Lung microvascular endothelial cell (primary cell): ENCODE measurements around the gene GPC6. TPM values are rescaled to one million over a fixed set of nuclear protein-coding genes. Genes with fewer than 3 reads are reported as not detected.
"Not testable (repeated sequence)": the region's sequence is repeated elsewhere in the genome, so short reads cannot be mapped to it uniquely, and the experiment has no call there.

Experiments
- DNase-seq, 2 donors: peaks; one replicate each; pipeline versions ENCODE4 v3.0.0 to v3.0.0-alpha.2; 2010; ENCODE audit warnings: low read depth in 2 of 2
- total RNA-seq: library from RNA; depleted of rRNA; stranded (reverse); fragments of >200 nt; gene quantifications from 2 replicates; pipeline ENCODE4 v1.2.1, GENCODE V29; 2014

Gene GPC6
- total RNA-seq, 1 donor from 2014 or later = under 0.01 TPM

GRCh38 chr13:93318534-93319254, 92.1 kb downstream of the GPC6 start:
- DNase-seq = no peak

DNA sequence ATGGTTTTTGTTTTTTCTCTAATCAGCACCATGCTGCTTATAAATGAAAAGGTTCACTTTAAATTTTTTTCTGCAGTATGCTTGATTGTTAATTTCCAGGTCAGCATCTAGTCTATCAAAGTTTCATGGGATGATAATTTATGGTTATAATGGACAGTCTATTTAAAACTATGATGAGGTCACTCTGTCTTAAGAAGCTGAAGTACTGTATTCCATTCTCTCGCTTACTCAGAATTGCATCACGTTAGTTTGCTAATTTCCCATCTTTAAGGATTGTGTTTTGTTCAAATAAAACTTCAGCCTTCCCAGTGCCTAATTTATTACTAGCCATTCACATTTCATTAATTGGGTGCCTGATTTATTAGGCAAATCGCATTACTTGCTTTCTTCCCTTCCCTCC, 94.3 kb downstream of the GPC6 start:
- DNase-seq = no peak

DNA sequence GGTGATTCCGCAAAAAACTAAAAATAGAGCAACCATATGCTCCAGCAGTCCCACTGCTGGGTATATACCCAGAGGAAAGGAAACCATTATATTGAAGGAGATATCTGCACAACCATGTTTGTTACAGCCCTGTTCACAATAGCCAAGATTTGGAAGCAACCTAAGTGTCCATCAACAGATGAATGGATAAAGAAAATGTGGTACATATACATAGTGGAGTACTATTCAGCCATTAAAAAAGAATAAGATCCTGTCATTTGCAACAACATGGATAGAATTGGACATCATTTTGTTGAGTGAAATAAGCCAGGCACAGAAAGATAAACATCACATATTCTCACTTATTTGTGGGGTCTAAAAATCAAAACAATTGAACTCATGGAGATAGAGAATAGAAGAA, 97.3 kb downstream of the GPC6 start:
- DNase-seq = not testable (repeated sequence)

DNA sequence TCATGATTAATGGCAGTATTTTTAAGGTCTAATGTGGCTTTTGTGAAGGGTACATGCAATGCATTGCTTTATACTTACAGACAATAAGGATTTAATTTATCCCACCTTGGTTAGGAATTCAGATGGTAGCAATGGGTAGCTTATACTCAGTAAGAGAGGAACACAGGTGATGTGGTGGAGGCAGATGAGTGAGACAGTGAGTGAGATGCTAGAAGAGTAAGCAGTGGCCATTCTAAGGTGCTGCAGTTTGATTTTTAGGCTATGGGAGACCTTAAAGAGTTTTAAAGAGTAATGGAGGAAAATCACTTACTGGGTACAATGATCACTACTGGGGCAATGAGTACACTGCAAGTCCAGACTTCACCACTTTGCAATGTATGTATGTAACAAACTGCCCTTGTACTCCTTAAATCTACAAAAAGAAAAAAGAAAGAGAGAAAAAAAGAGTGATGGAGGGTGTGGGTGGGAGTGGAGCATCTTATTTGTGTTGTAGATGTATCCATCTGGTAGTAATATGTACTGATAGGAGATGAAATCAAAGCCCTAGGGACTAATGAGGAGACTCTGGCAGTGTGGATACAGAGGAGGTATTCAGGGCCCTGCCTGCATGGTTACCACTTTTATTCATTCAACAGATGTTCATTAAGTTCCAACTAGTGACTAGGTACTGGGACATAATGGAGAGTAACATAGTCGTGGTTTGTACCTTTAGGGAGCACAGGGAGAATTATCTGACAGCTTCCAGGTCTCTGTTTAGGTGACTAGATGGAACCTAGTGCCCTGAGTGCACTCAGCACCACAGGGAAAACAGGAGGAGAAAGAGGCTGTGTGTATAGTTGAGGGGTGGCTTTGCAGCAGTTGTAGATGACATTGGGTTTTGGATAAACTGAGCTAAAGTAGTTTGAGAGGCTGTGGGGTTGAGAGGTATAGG, 99.0 kb downstream of the GPC6 start:
- DNase-seq = no peak

- no peak for DNase-seq
Measured at GRCh38 chr13:93326234-93326811, 99.7 kb downstream of the GPC6 start.

DNA sequence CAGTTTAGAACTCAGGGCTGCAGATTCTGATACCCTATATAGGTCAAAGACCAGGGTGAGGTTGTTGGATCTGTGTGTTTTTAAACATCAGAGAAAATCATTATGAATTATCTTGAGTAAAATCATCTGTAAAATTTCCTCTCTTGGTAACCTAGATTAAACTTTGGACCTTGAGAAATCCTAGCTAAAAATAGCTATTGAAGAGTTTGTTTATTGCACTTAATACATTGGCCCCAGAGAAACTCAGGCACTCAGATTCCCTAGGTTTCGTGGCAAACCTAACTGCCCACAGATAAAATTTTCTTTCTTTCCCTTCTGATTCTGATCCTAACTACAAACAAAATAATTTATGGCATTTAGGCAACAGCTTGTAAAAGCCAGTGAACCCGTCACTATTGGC, 102.3 kb downstream of the GPC6 start:
- no peak for DNase-seq

- DNase-seq = no peak
Measured at GRCh38 chr13:93336728-93337127, 110.1 kb downstream of the GPC6 start.

DNA sequence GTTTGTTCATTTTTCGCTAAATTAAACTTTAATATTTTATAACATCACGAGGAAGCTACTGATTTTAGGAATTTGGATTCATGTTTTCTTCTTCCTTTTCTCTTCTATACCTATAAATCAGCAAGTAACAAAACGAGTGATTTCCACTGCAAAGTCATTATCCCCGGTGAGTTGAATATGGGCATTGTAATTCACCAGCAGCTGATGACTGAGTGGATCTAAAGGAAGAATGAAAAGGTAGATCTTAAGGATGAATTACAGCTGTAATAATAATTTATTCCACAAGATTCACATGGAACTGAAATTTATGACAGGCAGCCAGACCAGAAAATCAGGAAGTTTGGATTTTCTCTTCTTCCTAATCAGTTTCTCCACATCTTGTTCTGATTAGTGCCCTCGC, 111.4 kb downstream of the GPC6 start:
- DNase-seq = no peak

- DNase-seq = no peak
Measured at GRCh38 chr13:93338906-93339305, 112.3 kb downstream of the GPC6 start.

GRCh38 chr13:93339550-93339949, 112.9 kb downstream of the GPC6 start:
- DNase-seq = no peak

DNA sequence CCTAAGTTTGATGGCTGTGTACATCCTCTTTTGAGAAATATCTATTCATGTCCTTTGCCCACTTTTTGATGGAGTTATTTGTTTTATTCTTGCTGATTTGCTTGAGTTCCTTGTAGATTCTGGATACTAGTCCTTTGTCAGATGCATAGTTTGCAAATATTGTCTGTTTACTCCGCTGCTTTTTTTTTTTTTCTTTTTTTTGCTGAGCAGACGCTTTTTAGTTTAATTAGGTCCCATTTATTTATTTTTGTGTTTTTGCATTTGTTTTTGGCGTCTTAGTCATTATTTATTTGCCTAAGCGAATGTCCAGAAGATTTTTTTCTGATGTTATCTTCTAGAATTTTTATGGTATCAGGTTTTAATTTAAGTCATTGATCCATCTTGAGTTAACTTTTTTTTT, 114.9 kb downstream of the GPC6 start:
- no peak for DNase-seq

- no peak for DNase-seq
Measured at GRCh38 chr13:93343097-93343496, 116.5 kb downstream of the GPC6 start.

DNA sequence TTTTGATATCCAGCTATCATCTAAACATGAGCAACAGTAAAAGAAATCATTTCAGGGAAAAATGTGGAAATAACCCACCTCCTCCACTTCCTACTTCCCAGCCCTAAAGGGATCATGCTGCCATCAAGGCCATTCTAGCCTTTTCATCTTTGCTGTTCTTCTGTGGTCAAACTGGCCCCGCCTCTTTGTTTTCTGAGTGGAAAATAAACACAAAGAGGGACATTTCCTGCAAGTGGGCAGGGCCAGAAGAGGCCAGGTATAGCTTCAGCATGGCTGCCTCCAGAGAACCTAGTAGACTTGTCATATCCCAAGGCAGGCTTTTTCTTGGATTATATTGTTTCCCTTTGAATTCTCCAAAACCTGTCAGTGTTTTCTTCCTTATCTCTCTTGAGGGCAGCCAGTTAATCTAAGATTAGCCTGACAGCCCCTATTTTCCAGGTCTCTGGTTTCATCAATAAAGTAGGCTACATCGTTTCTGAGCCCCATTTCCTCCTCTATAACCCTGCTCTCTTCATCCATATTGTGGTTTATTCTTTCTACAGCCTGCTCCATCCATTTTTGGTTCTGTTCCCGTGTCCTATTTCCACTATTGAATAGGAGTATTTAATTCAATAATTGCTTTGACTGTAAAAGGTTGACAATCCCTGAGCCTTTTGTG, 117.6 kb downstream of the GPC6 start:
- no peak for DNase-seq

GRCh38 chr13:93345024-93345423, 118.4 kb downstream of the GPC6 start:
- no peak for DNase-seq

GRCh38 chr13:93345770-93346169, 119.2 kb downstream of the GPC6 start:
- no peak for DNase-seq

DNA sequence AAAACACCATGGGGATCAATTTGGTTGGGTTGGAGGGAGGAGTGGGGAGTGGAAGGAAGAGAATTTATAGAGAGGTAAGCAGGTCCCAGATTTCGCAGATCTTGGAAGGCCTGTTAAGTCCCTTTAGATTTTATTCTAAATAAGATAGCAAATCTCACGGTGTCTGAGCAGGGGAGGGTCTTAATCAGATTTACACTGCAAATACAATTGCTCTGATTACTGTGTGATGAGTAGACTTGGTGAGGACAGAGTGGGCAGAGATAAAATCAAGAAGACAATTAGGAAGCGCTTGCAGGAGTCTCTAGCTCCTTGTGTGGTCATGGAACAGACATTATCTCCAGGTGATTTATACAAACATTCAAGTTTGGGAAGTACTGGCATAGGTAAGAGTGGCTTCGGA, 126.0 kb downstream of the GPC6 start:
- no peak for DNase-seq

GRCh38 chr13:93355094-93355493, 128.5 kb downstream of the GPC6 start:
- no peak for DNase-seq

DNA sequence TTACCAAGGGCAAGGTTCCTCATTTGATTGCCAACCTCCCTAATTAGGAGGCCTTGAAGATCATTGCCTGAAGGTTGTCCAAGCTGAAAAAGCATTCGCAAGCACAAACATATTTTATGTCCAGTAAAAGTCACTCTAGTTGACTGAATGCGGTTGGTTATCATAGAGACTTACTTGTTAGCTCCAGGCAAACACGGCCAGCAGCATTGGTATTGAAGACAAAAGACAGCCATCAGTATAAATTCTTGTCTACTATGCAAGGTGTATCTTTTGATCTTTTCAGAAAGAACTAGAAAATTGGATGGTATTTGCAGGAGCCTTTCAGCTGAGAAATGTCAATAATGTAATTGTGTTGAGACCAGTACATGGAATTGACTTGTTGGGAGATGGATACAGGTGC, 129.9 kb downstream of the GPC6 start:
- DNase-seq = no peak

- no peak for DNase-seq
Measured at GRCh38 chr13:93360021-93360420, 133.4 kb downstream of the GPC6 start.

GRCh38 chr13:93361703-93362102, 135.1 kb downstream of the GPC6 start:
- no peak for DNase-seq

DNA sequence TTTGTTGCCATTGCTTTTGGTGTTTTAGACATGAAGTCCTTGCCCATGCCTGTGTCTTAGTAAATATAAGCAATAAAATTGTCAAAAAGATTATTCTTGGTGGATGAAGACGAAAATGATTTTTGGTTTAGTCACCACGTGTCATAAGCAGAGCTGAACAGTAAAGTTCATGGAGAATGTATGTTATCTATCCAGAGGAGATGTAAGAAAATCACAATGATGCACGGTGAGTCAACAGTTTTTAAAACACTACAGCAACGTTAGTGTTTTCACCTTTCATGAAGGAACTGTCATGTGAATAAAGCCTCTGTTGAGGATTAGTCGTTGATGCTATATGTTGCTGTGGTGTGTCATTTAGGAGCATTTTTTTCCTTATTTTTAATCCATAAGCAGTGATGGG, 137.6 kb downstream of the GPC6 start:
- DNase-seq = no peak

DNA sequence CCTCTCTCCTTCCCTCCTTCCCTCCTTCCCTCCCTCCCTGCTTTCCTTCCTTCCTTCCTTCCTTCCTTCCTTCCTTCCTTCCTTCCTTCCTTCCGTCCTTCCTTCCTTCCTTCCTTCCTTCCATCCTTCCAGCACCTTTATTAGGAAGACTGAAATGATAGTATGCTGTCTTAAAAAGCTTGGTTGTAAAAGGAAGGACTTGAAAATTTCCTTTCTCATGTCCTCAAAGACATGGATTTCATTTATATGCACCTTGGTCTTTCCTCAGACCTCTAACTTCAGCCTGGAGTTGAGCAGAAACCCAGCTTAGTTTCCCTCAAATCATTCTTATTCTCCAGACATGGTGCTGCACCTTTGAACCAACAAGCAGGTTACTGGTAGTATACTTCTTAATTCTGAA, 141.7 kb downstream of the GPC6 start:
- no peak for DNase-seq
